ENCODE data around the gene SLC5A10.

GRCh38 chr17:19001907-19002590, 50.1 kb downstream of the SLC5A10 start:
- TF ChIP-seq CTCF (IDR thresholded peaks at IDR 0.05) (no peak), ZFX (IDR thresholded peaks at IDR 0.05; ENCODE audit: borderline replicate concordance) (no peak)
